ENCODE measurements around the gene MBNL2. TPM values are rescaled to one million over a fixed set of nuclear protein-coding genes. Genes with fewer than 3 reads are reported as not detected.

Gene MBNL2
- total and polyA plus RNA-seq, 5 donors, result 23.2 to 89.6 (median 75.8) TPM

- Histone ChIP-seq H3K4me1 (ENCODE audit: control insufficient read depth, insufficient read depth, low read length) (peaks cover 15% of the 10 kb centered on the region), H3K4me3 (ENCODE audit: low read length) (no peak overlapping the region), H3K9me3 (ENCODE audit: control insufficient read depth, low read length) (no peaks in the 10 kb centered on the region), H3K27ac (ENCODE audit: low read length) (peak overlapping the region; percentile 70), H3K27me3 (ENCODE audit: control insufficient read depth, insufficient read depth) (no peaks in the 10 kb centered on the region)
- WGBS, result 58% methylated on average over 12 of the region's 12 CpGs
- ATAC-seq, result peak; percentile 59 to 70
- intact Hi-C loops (cut with DNase I), result no loop called here
- DNase-seq, result peak in 2 of 3 donors; percentile 42 to 70
These were observed 106.2 kb downstream of the MBNL2 start for GRCh38 chr13:97328222-97328790.

GRCh38 chr13:97329331-97329730 is 107.2 kb downstream of the MBNL2 start:
- H3K4me3 ChIP-seq (ENCODE audit: low read length), result no peak overlapping the region
- intact Hi-C loops (cut with DNase I), result no loop called here
- 46% methylated on average over 4 of the region's 4 CpGs for WGBS
- peaks cover 15% of the 10 kb centered on the region for H3K4me1 ChIP-seq (ENCODE audit: control insufficient read depth, insufficient read depth, low read length)
- H3K27me3 ChIP-seq (ENCODE audit: control insufficient read depth, insufficient read depth), result no peaks in the 10 kb centered on the region
- no peaks in the 10 kb centered on the region for H3K9me3 ChIP-seq (ENCODE audit: control insufficient read depth, low read length)
- no peak overlapping the region for H3K27ac ChIP-seq (ENCODE audit: low read length)
- DNase-seq (peak in 1 of 3 donors; percentile 56), ATAC-seq (peak; percentile 35 to 59)

GRCh38 chr13:97330448-97330847 is 108.3 kb downstream of the MBNL2 start:
- no peak overlapping the region for H3K27ac ChIP-seq (ENCODE audit: low read length)
- no peaks in the 10 kb centered on the region for H3K27me3 ChIP-seq (ENCODE audit: control insufficient read depth, insufficient read depth)
- H3K9me3 ChIP-seq (ENCODE audit: control insufficient read depth, low read length), result no peaks in the 10 kb centered on the region
- intact Hi-C loops (cut with DNase I), result no loop called here
- DNase-seq, result no peak
- H3K4me3 ChIP-seq (ENCODE audit: low read length), result no peak overlapping the region
- peaks cover 16% of the 10 kb centered on the region for H3K4me1 ChIP-seq (ENCODE audit: control insufficient read depth, insufficient read depth, low read length)
- no peak for ATAC-seq
- 83% methylated on average over 2 of the region's 2 CpGs for WGBS

GRCh38 chr13:97332742-97333141 is 110.6 kb downstream of the MBNL2 start:
- 52% methylated on average over 4 of the region's 4 CpGs for WGBS
- intact Hi-C loops (cut with DNase I), result no loop called here
- no peaks in the 10 kb centered on the region for H3K27me3 ChIP-seq (ENCODE audit: control insufficient read depth, insufficient read depth)
- H3K4me3 ChIP-seq (ENCODE audit: low read length), result no peak overlapping the region
- no peak for ATAC-seq
- no peak for DNase-seq
- H3K9me3 ChIP-seq (ENCODE audit: control insufficient read depth, low read length), result no peaks in the 10 kb centered on the region
- H3K4me1 ChIP-seq (ENCODE audit: control insufficient read depth, insufficient read depth, low read length), result peaks cover 12% of the 10 kb centered on the region
- H3K27ac ChIP-seq (ENCODE audit: low read length), result no peak overlapping the region

GRCh38 chr13:97333983-97334382 is 111.8 kb downstream of the MBNL2 start:
- no peaks in the 10 kb centered on the region for H3K27me3 ChIP-seq (ENCODE audit: control insufficient read depth, insufficient read depth)
- H3K9me3 ChIP-seq (ENCODE audit: control insufficient read depth, low read length), result no peaks in the 10 kb centered on the region
- no peak overlapping the region for H3K4me3 ChIP-seq (ENCODE audit: low read length)
- peaks cover 12% of the 10 kb centered on the region for H3K4me1 ChIP-seq (ENCODE audit: control insufficient read depth, insufficient read depth, low read length)
- H3K27ac ChIP-seq (ENCODE audit: low read length), result no peak overlapping the region
- intact Hi-C loops (cut with DNase I), result no loop called here
- DNase-seq (no peak), ATAC-seq (no peak)
- 74% methylated on average over 6 of the region's 6 CpGs for WGBS

GRCh38 chr13:97334690-97335089 is 112.6 kb downstream of the MBNL2 start:
- no peaks in the 10 kb centered on the region for H3K9me3 ChIP-seq (ENCODE audit: control insufficient read depth, low read length)
- 96% methylated on average over 3 of the region's 3 CpGs for WGBS
- ATAC-seq, result no peak
- H3K4me1 ChIP-seq (ENCODE audit: control insufficient read depth, insufficient read depth, low read length), result peaks cover 10% of the 10 kb centered on the region
- H3K27ac ChIP-seq (ENCODE audit: low read length), result no peak overlapping the region
- no peak for DNase-seq
- no peak overlapping the region for H3K4me3 ChIP-seq (ENCODE audit: low read length)
- H3K27me3 ChIP-seq (ENCODE audit: control insufficient read depth, insufficient read depth), result no peaks in the 10 kb centered on the region
- intact Hi-C loops (cut with DNase I), result no loop called here

- H3K4me1 ChIP-seq (ENCODE audit: control insufficient read depth, insufficient read depth, low read length), result peaks cover 12% of the 10 kb centered on the region
- H3K27me3 ChIP-seq (ENCODE audit: control insufficient read depth, insufficient read depth), result no peaks in the 10 kb centered on the region
- intact Hi-C loops (cut with DNase I), result no loop called here
- no peaks in the 10 kb centered on the region for H3K9me3 ChIP-seq (ENCODE audit: control insufficient read depth, low read length)
- DNase-seq (no peak), ATAC-seq (peak in 1 of 2 donors; percentile 53)
- no peak overlapping the region for H3K27ac ChIP-seq (ENCODE audit: low read length)
- H3K4me3 ChIP-seq (ENCODE audit: low read length), result no peak overlapping the region
- 61% methylated on average over 6 of the region's 6 CpGs for WGBS
These were observed 113.5 kb downstream of the MBNL2 start for GRCh38 chr13:97335488-97336134.

- no peak overlapping the region for H3K4me3 ChIP-seq (ENCODE audit: low read length)
- H3K9me3 ChIP-seq (ENCODE audit: control insufficient read depth, low read length), result no peaks in the 10 kb centered on the region
- peaks cover 10% of the 10 kb centered on the region for H3K4me1 ChIP-seq (ENCODE audit: control insufficient read depth, insufficient read depth, low read length)
- no peaks in the 10 kb centered on the region for H3K27me3 ChIP-seq (ENCODE audit: control insufficient read depth, insufficient read depth)
- intact Hi-C loops (cut with DNase I), result no loop called here
- H3K27ac ChIP-seq (ENCODE audit: low read length), result no peak overlapping the region
- WGBS, result 82% methylated on average over 4 of the region's 4 CpGs
- ATAC-seq (no peak), DNase-seq (no peak)
These were observed 115.9 kb downstream of the MBNL2 start for GRCh38 chr13:97337985-97338499.

GRCh38 chr13:97338571-97338970 is 116.4 kb downstream of the MBNL2 start:
- no peak for DNase-seq

GRCh38 chr13:97339019-97339987 is 117.2 kb downstream of the MBNL2 start:
- DNase-seq, result peak; percentile 68 to 80 (median 73)
- peak; percentile 75 to 86 for ATAC-seq
- H3K9me3 ChIP-seq (ENCODE audit: control insufficient read depth, low read length), result no peaks in the 10 kb centered on the region
- WGBS, result 40% methylated on average over 21 of the region's 21 CpGs
- H3K27me3 ChIP-seq (ENCODE audit: control insufficient read depth, insufficient read depth), result no peaks in the 10 kb centered on the region
- peaks cover 10% of the 10 kb centered on the region for H3K4me1 ChIP-seq (ENCODE audit: control insufficient read depth, insufficient read depth, low read length)
- H3K4me3 ChIP-seq (ENCODE audit: low read length), result no peak overlapping the region
- intact Hi-C loops (cut with DNase I), result no loop called here
- peak overlapping the region; percentile 68 for H3K27ac ChIP-seq (ENCODE audit: low read length)

More at GRCh38 chr13:97338571-97338970, 116.4 kb downstream of the MBNL2 start:
- H3K9me3 ChIP-seq (ENCODE audit: control insufficient read depth, low read length), result no peaks in the 10 kb centered on the region
- ATAC-seq, result no peak
- H3K4me3 ChIP-seq (ENCODE audit: low read length), result no peak overlapping the region
- peaks cover 10% of the 10 kb centered on the region for H3K4me1 ChIP-seq (ENCODE audit: control insufficient read depth, insufficient read depth, low read length)
- H3K27me3 ChIP-seq (ENCODE audit: control insufficient read depth, insufficient read depth), result no peaks in the 10 kb centered on the region
- no peak overlapping the region for H3K27ac ChIP-seq (ENCODE audit: low read length)
- intact Hi-C loops (cut with DNase I), result no loop called here
- 72% methylated on average over 16 of the region's 16 CpGs for WGBS

Measured in right cardiac atrium (tissue), 5 donors.